CD4-positive, alpha-beta T cell (primary cell): Measurements from ENCODE around the gene SCARB1. TPM values are rescaled to one million over a fixed set of nuclear protein-coding genes. Genes with fewer than 3 reads are reported as not detected.

Source experiments
- ATAC-seq: fragments of 200-7000 bp; cut with Tn5 transposase; one replicate; pipeline ENCODE4 v1.10.0; 2022; ENCODE audit warnings: mild to moderate bottlenecking; ENCODE audit not compliant: poor library complexity
- CTCF ChIA-PET: fragments of 350-600 bp; sonication (Branson Sonifier 250); formaldehyde crosslinking; loops from one replicate; lab custom pipeline; 2021; ENCODE audit warnings: antibody characterized with exemption, inconsistent platforms; lab: Charles Lee
- POLR2A ChIA-PET: fragments of 350-600 bp; sonication (Branson Sonifier 250); formaldehyde crosslinking; loops from one replicate; lab custom pipeline; 2021; ENCODE audit warnings: antibody characterized with exemption, inconsistent platforms; lab: Charles Lee
- DNase-seq, 14 experiments: peaks; one replicate each; pipeline ENCODE4 v3.0.0-alpha.2; 2013 to 2020; ENCODE audit warnings: mixed read lengths in 2 of 14
- H3K27ac ChIP-seq, 2 donors: one replicate each; pipeline versions ENCODE4 v1.5.1 to v1.7.0; 2013; ENCODE audit warnings: low read length in 2 of 2, low read depth in 1 of 2, mild to moderate bottlenecking in 1 of 2
- H3K27me3 ChIP-seq, 2 experiments: 1 replicate in 1 of 2; 2 replicates in 1 of 2; pipeline versions ENCODE4 v1.6.1 to v1.7.0; 2013; ENCODE audit warnings: low read length in 2 of 2, control low read depth in 1 of 2, mild to moderate bottlenecking in 1 of 2, moderate library complexity in 1 of 2; ENCODE audit not compliant: insufficient read depth in 2 of 2, control insufficient read depth in 1 of 2
- H3K36me3 ChIP-seq: one replicate; pipeline ENCODE4 v1.6.1; 2013; ENCODE audit warnings: low read length, control low read depth; ENCODE audit not compliant: insufficient read depth
- H3K4me1 ChIP-seq: one replicate; pipeline ENCODE4 v1.6.1; 2013; ENCODE audit warnings: low read length, control low read depth; ENCODE audit not compliant: insufficient read depth
- H3K4me3 ChIP-seq: one replicate; pipeline ENCODE4 v1.5.1; 2013; ENCODE audit warnings: mild to moderate bottlenecking, low read length, moderate library complexity
- H3K9me3 ChIP-seq, 2 experiments: 1 replicate in 1 of 2; 2 replicates in 1 of 2; pipeline versions ENCODE4 v1.6.1 to v1.7.0; 2013; ENCODE audit warnings: low read length in 2 of 2, mild to moderate bottlenecking in 2 of 2, control low read depth in 1 of 2, moderate library complexity in 1 of 2; ENCODE audit not compliant: control insufficient read depth in 1 of 2, insufficient read depth in 1 of 2
- H3K27ac Mint-ChIP-seq: one replicate; pipeline ENCODE4 v1.8.0; 2020; ENCODE audit warnings: mixed read lengths
- H3K27me3 Mint-ChIP-seq: one replicate; pipeline ENCODE4 v1.8.0; 2021; ENCODE audit warnings: mixed read lengths
- H3K36me3 Mint-ChIP-seq: one replicate; pipeline ENCODE4 v1.8.0; 2021; ENCODE audit warnings: low read depth, mixed read lengths
- H3K4me1 Mint-ChIP-seq: one replicate; pipeline ENCODE4 v1.8.0; 2021; ENCODE audit warnings: low read depth, mixed read lengths
- H3K4me3 Mint-ChIP-seq: one replicate; pipeline ENCODE4 v1.8.0; 2020; ENCODE audit warnings: mild to moderate bottlenecking, mixed read lengths
- H3K9me3 Mint-ChIP-seq: one replicate; pipeline ENCODE4 v1.8.0; 2020; ENCODE audit warnings: mixed read lengths
- intact Hi-C, 2 experiments: fragments of 100-400 bp; cut with DNase I in 1 of 2; cut with micrococcal nuclease in 1 of 2; formaldehyde crosslinking; loops; one replicate each; pipeline versions ENCODE4 v1.15.1 to v1.9.0; 2023 to 2025; cut with DNase I, micrococcal nuclease
- total RNA-seq, 174 experiments: library from RNA in 2 of 174; stranded (reverse) in 2 of 174; gene quantifications; one replicate each; pipeline ENCODE4 v1.2.3 and lab custom pipeline; 2021 to 2026
- TF ChIP-seq, protein P1 (sequence below): fragments of 200-600 bp; IDR thresholded peaks from one replicate; pipeline ENCODE4 v1.8.0; 2022; ENCODE audit warnings: antibody characterized with exemption, mild to moderate bottlenecking

Gene SCARB1
- total RNA-seq, 2 experiments from 2014 or later: 2.3 to 3.7 TPM

DNA sequence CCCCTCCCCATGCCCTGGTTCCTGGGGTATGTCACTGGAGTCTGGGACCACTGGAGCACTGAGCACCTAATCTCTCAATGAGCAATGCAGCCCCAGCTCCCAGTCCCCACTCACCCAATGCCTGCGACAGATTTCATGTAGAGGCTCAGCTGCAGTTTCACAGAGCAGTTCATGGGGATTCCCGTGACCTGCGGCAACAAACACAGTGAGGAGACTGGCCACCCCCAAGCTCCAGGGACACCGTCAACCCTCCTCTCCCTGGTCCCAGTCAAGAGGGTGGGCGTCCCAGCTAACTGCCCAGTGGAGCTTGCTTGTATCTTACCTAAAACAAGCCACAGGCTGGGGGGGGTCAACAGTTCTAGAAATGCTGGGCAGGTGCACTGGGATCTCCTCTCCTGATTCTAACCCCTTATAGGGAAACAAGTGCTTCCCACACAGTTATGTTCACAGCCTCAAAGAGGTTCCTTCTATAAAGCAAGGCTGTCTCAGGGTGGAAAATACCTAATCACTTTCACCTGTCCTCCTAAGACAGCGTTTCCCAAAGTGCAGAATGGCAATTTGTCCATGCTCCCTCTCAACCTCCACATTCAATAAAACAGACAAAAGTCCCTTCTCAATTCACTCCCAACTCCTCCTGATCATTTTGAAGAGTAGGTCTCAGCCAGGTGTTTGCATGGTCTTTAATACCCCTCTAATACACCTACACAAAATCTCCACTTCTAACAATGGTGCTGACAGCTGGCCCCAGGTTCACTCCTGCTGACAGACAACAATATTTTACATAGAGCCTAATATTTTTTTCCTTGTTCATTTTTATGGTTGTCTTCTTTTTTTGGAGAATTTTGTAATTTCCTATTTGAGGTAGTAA, 68.3 kb downstream of the SCARB1 start:
- ChIA-PET POLR2A (interaction anchor here (0.6 kb wide), 1 partner anchor 145 kb away, joined by 3 read pairs; no protein-coding TSS in a partner anchor), CTCF (no interaction called here)
- Mint-ChIP-seq H3K4me1 (peaks cover 11% of the 10 kb centered on the region), H3K4me3 (no peak overlapping the region), H3K27ac (peak overlapping the region; percentile 69), H3K36me3 (no peaks in the 10 kb centered on the region), H3K9me3 (no peaks in the 10 kb centered on the region), H3K27me3 (no peaks in the 10 kb centered on the region)
- peaks cover 15% of the 10 kb centered on the region for H3K4me1 ChIP-seq
- H3K4me3 ChIP-seq: no peak overlapping the region
- no peaks in the 10 kb centered on the region for H3K27me3 ChIP-seq
- no peak overlapping the region for H3K27ac ChIP-seq
- no peaks in the 10 kb centered on the region for H3K36me3 ChIP-seq
- TF ChIP-seq, protein P1, sequence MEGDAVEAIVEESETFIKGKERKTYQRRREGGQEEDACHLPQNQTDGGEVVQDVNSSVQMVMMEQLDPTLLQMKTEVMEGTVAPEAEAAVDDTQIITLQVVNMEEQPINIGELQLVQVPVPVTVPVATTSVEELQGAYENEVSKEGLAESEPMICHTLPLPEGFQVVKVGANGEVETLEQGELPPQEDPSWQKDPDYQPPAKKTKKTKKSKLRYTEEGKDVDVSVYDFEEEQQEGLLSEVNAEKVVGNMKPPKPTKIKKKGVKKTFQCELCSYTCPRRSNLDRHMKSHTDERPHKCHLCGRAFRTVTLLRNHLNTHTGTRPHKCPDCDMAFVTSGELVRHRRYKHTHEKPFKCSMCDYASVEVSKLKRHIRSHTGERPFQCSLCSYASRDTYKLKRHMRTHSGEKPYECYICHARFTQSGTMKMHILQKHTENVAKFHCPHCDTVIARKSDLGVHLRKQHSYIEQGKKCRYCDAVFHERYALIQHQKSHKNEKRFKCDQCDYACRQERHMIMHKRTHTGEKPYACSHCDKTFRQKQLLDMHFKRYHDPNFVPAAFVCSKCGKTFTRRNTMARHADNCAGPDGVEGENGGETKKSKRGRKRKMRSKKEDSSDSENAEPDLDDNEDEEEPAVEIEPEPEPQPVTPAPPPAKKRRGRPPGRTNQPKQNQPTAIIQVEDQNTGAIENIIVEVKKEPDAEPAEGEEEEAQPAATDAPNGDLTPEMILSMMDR: no peak
- DNase-seq (no peak), ATAC-seq (no peak)
- H3K9me3 ChIP-seq: no peaks in the 10 kb centered on the region
- intact Hi-C loops: no loop called here

DNA sequence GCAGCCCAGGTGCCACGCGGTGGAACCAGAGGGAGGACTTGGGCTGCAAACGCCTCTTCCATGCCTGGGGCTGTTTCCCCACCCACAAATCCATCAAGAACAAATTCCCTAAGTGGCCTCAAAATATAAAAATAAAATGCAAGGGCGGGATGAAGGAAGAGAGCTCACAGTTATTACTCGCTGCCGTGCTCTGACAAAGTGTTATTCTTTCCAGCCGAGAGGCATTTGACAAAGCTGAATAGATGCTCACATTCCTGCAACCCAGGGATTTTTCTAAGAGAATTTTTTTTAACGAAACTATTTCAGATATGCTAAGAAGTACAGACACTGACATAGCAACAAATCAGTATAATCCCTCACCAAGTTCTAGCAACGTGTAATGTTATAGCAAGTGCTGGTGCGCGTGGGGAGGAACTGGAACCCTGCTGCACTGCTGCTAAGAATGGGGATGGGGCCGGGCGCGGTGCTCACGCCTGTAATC, 70.7 kb downstream of the SCARB1 start:
- Mint-ChIP-seq H3K27ac (no peak overlapping the region), H3K36me3 (no peaks in the 10 kb centered on the region), H3K27me3 (no peaks in the 10 kb centered on the region), H3K4me3 (no peak overlapping the region), H3K4me1 (peaks cover 11% of the 10 kb centered on the region), H3K9me3 (no peaks in the 10 kb centered on the region)
- no peak for DNase-seq
- intact Hi-C loops: no loop called here
- H3K36me3 ChIP-seq: no peaks in the 10 kb centered on the region
- no peak overlapping the region for H3K27ac ChIP-seq
- no peaks in the 10 kb centered on the region for H3K9me3 ChIP-seq
- no peak overlapping the region for H3K4me3 ChIP-seq
- no peaks in the 10 kb centered on the region for H3K27me3 ChIP-seq
- POLR2A ChIA-PET: no interaction called here
- TF ChIP-seq, protein P1: no peak
- CTCF ChIA-PET: interaction anchor here (0.6 kb wide), 1 partner anchor 12 kb away, joined by 3 read pairs; no protein-coding TSS in a partner anchor
- no peak for ATAC-seq
- peaks cover 15% of the 10 kb centered on the region for H3K4me1 ChIP-seq

DNA sequence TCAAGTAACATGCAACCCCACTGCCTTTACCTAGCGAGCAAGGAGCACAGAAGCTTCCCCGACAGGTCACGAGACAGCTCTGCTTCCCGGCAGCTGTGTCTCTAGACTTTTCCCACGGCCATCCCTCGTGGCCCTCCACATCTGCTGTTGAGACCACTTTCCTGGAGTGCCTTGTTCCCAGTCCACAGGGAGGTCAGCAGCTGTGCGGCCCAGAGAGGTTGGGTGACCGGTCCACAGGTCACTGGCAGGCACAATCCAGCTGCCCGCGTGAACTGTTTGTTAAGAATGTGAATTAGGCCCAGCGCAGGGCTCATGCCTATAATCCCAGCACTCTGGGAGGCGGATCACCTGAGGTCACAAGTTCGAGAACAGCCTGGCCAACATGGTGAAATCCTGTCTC, 71.5 kb downstream of the SCARB1 start:
- POLR2A ChIA-PET: no interaction called here
- no peak overlapping the region for H3K27ac ChIP-seq
- Mint-ChIP-seq H3K27ac (no peak overlapping the region), H3K9me3 (no peaks in the 10 kb centered on the region), H3K4me1 (peaks cover 11% of the 10 kb centered on the region), H3K27me3 (no peaks in the 10 kb centered on the region), H3K4me3 (no peak overlapping the region), H3K36me3 (no peaks in the 10 kb centered on the region)
- peaks cover 15% of the 10 kb centered on the region for H3K4me1 ChIP-seq
- no peak for ATAC-seq
- H3K36me3 ChIP-seq: no peaks in the 10 kb centered on the region
- H3K27me3 ChIP-seq: no peaks in the 10 kb centered on the region
- intact Hi-C loops: no loop called here
- DNase-seq: no peak
- H3K9me3 ChIP-seq: no peaks in the 10 kb centered on the region
- TF ChIP-seq, protein P1: no peak
- no peak overlapping the region for H3K4me3 ChIP-seq
- CTCF ChIA-PET: no interaction called here
